ENCODE measurements around the gene CMTM1.

The CMTM1 gene

GRCh38 chr16:66539623-66540469 is 26.4 kb upstream of the CMTM1 start:
- DNase-seq (ENCODE audit: low spot score): no peak

- DNase-seq (ENCODE audit: low spot score): no peak
Observed at GRCh38 chr16:66541388-66542355, 24.6 kb upstream of the CMTM1 start.

- DNase-seq (ENCODE audit: low spot score): no peak
Observed at GRCh38 chr16:66542396-66542795, 23.8 kb upstream of the CMTM1 start.

GRCh38 chr16:66543541-66543940 is 22.7 kb upstream of the CMTM1 start:
- no peak for DNase-seq (ENCODE audit: low spot score)

GRCh38 chr16:66544016-66544757 is 22.1 kb upstream of the CMTM1 start:
- DNase-seq (ENCODE audit: low spot score): no peak

- DNase-seq (ENCODE audit: low spot score): no peak
Observed at GRCh38 chr16:66547101-66547989, 18.9 kb upstream of the CMTM1 start.

- DNase-seq (ENCODE audit: low spot score): no peak
Observed at GRCh38 chr16:66548068-66548467, 18.2 kb upstream of the CMTM1 start.

GRCh38 chr16:66548868-66549267 is 17.4 kb upstream of the CMTM1 start:
- no peak for DNase-seq (ENCODE audit: low spot score)

GRCh38 chr16:66549284-66550131 is 16.7 kb upstream of the CMTM1 start, which contains the start of gene TK2:
TSS of gene TK2 (minus strand) at chr16:66550122. CDS start at chr16:66550061, 61 bp downstream.
- DNase-seq (ENCODE audit: low spot score): peak; percentile 89

- DNase-seq (ENCODE audit: low spot score): peak; percentile 25
Observed at GRCh38 chr16:66551348-66551759, 14.9 kb upstream of the CMTM1 start.

- no peak for DNase-seq (ENCODE audit: low spot score)
Observed at GRCh38 chr16:66551788-66552285, 14.4 kb upstream of the CMTM1 start.

- DNase-seq (ENCODE audit: low spot score): peak; percentile 99
Observed at GRCh38 chr16:66552286-66553177, 13.7 kb upstream of the CMTM1 start, which contains the start of gene CKLF. TSS of gene CKLF (plus strand) at chr16:66552576. CDS start at chr16:66552716, 140 bp downstream.

GRCh38 chr16:66553223-66553622 is 13.0 kb upstream of the CMTM1 start:
- DNase-seq (ENCODE audit: low spot score): no peak

GRCh38 chr16:66554021-66554420 is 12.2 kb upstream of the CMTM1 start:
- no peak for DNase-seq (ENCODE audit: low spot score)

GRCh38 chr16:66554495-66554894 is 11.7 kb upstream of the CMTM1 start:
- DNase-seq (ENCODE audit: low spot score): no peak

- DNase-seq (ENCODE audit: low spot score): no peak
Observed at GRCh38 chr16:66560107-66560506, 6.1 kb upstream of the CMTM1 start.

- no peak for DNase-seq (ENCODE audit: low spot score)
Observed at GRCh38 chr16:66561381-66562080, 4.7 kb upstream of the CMTM1 start.

- DNase-seq (ENCODE audit: low spot score): no peak
Observed at GRCh38 chr16:66562409-66562808, 3.8 kb upstream of the CMTM1 start.

Data from AG08396 (cell line).